ENCODE data around the gene ITGB5. TPM values are rescaled to one million over a fixed set of nuclear protein-coding genes. Genes with fewer than 3 reads are reported as not detected.

The ITGB5 gene
- total RNA-seq, 1 experiment from 2014 or later = 116 TPM

GRCh38 chr3:124763644-124764358 is 123.4 kb downstream of the ITGB5 start:
- Histone ChIP-seq H3K36me3 (ENCODE audit: insufficient read depth, low read length, poor library complexity, severe bottlenecking) (peaks cover 34% of the 10 kb centered on the region), H3K27me3 (replicated peaks; ENCODE audit: insufficient read depth, low read depth, low read length, poor library complexity) (no peaks in the 10 kb centered on the region), H3K9me3 (ENCODE audit: low read depth, low read length, poor library complexity, severe bottlenecking) (no peaks in the 10 kb centered on the region), H3K27ac (ENCODE audit: low read depth, low read length, poor library complexity, severe bottlenecking) (no peak overlapping the region), H3K4me1 (ENCODE audit: insufficient read depth, low read length, poor library complexity, severe bottlenecking) (peaks cover 12% of the 10 kb centered on the region), H3K4me3 (ENCODE audit: low read depth, low read length, poor library complexity, severe bottlenecking) (no peak overlapping the region)
- ChIA-PET CTCF (no interaction called here), POLR2A (ENCODE audit: low non-redundant PET) (interaction anchor here (0.7 kb wide), 1 partner anchor 123 kb away, joined by 3 read pairs; no protein-coding TSS in a partner anchor)
- no peak for TF ChIP-seq EZH2 (IDR thresholded peaks at IDR 0.05; ENCODE audit: borderline replicate concordance, low read depth, low read length, poor library complexity, severe bottlenecking)
- intact Hi-C loops (cut with micrococcal nuclease; ENCODE audit: unreplicated experiment) = loop anchor here (5.0 to 10.0 kb wide), 2 partner anchors 124 to 199 kb away; partner anchors contain the start of gene ITGB5
- no peak for DNase-seq (ENCODE audit: low spot score)
- no TSS peak for BruUV-seq (replicated peaks)

- Histone ChIP-seq H3K4me1 (ENCODE audit: insufficient read depth, low read length, poor library complexity, severe bottlenecking) (peaks cover 12% of the 10 kb centered on the region), H3K36me3 (ENCODE audit: insufficient read depth, low read length, poor library complexity, severe bottlenecking) (peaks cover 28% of the 10 kb centered on the region), H3K9me3 (ENCODE audit: low read depth, low read length, poor library complexity, severe bottlenecking) (no peaks in the 10 kb centered on the region), H3K4me3 (ENCODE audit: low read depth, low read length, poor library complexity, severe bottlenecking) (no peak overlapping the region), H3K27ac (ENCODE audit: low read depth, low read length, poor library complexity, severe bottlenecking) (no peak overlapping the region), H3K27me3 (replicated peaks; ENCODE audit: insufficient read depth, low read depth, low read length, poor library complexity) (no peaks in the 10 kb centered on the region)
- intact Hi-C loops (cut with micrococcal nuclease; ENCODE audit: unreplicated experiment) = loop anchor here (5.0 to 10.0 kb wide), 2 partner anchors 124 to 198 kb away; partner anchors contain the start of gene ITGB5
- TF ChIP-seq EZH2 (IDR thresholded peaks at IDR 0.05; ENCODE audit: borderline replicate concordance, low read depth, low read length, poor library complexity, severe bottlenecking) (no peak), CTCF (conservative IDR thresholded peaks at IDR 0.05; ENCODE audit: low read depth, low read length) (no peak)
- BruUV-seq (replicated peaks) = TSS peak; percentile 42
- POLR2A ChIA-PET (ENCODE audit: low non-redundant PET) = no interaction called here
- DNase-seq (ENCODE audit: low spot score) = no peak
- CTCF ChIA-PET = no interaction called here
Observed at GRCh38 chr3:124763206-124763605, 124.0 kb downstream of the ITGB5 start.

- ChIA-PET CTCF (no interaction called here), POLR2A (ENCODE audit: low non-redundant PET) (no interaction called here)
Observed at GRCh38 chr3:124762661-124763011, 124.5 kb downstream of the ITGB5 start.

GRCh38 chr3:124761935-124762660 is 125.1 kb downstream of the ITGB5 start:
- ChIA-PET CTCF (interaction anchor here (2.3 kb wide), 1 partner anchor 140 kb away, joined by 39 read pairs; no protein-coding TSS in a partner anchor), POLR2A (ENCODE audit: low non-redundant PET) (no interaction called here)
- TF ChIP-seq CTCF (conservative IDR thresholded peaks at IDR 0.05; ENCODE audit: low read depth, low read length) (no peak), EZH2 (IDR thresholded peaks at IDR 0.05; ENCODE audit: borderline replicate concordance, low read depth, low read length, poor library complexity, severe bottlenecking) (no peak)
- peaks cover 25% of the 10 kb centered on the region for H3K36me3 ChIP-seq (ENCODE audit: insufficient read depth, low read length, poor library complexity, severe bottlenecking)
- no TSS peak for BruUV-seq (replicated peaks)
- no peak overlapping the region for H3K4me3 ChIP-seq (ENCODE audit: low read depth, low read length, poor library complexity, severe bottlenecking)
- no peak for DNase-seq (ENCODE audit: low spot score)
- intact Hi-C loops (cut with micrococcal nuclease; ENCODE audit: unreplicated experiment) = loop anchor here (1.0 to 10.0 kb wide), 5 partner anchors 125 to 677 kb away; partner anchors contain the start of gene ITGB5
- peaks cover 12% of the 10 kb centered on the region for H3K4me1 ChIP-seq (ENCODE audit: insufficient read depth, low read length, poor library complexity, severe bottlenecking)
- no peaks in the 10 kb centered on the region for H3K9me3 ChIP-seq (ENCODE audit: low read depth, low read length, poor library complexity, severe bottlenecking)
- H3K27me3 ChIP-seq (replicated peaks; ENCODE audit: insufficient read depth, low read depth, low read length, poor library complexity) = no peaks in the 10 kb centered on the region
- H3K27ac ChIP-seq (ENCODE audit: low read depth, low read length, poor library complexity, severe bottlenecking) = peak overlapping the region; percentile 35

More at GRCh38 chr3:124762661-124763011, 124.5 kb downstream of the ITGB5 start:
- intact Hi-C loops (cut with micrococcal nuclease; ENCODE audit: unreplicated experiment) = loop anchor here (5.0 to 10.0 kb wide), 2 partner anchors 125 to 198 kb away; partner anchors contain the start of gene ITGB5
- Histone ChIP-seq H3K4me1 (ENCODE audit: insufficient read depth, low read length, poor library complexity, severe bottlenecking) (peaks cover 12% of the 10 kb centered on the region), H3K36me3 (ENCODE audit: insufficient read depth, low read length, poor library complexity, severe bottlenecking) (peaks cover 28% of the 10 kb centered on the region), H3K4me3 (ENCODE audit: low read depth, low read length, poor library complexity, severe bottlenecking) (no peak overlapping the region), H3K9me3 (ENCODE audit: low read depth, low read length, poor library complexity, severe bottlenecking) (no peaks in the 10 kb centered on the region), H3K27me3 (replicated peaks; ENCODE audit: insufficient read depth, low read depth, low read length, poor library complexity) (no peaks in the 10 kb centered on the region), H3K27ac (ENCODE audit: low read depth, low read length, poor library complexity, severe bottlenecking) (peak overlapping the region; percentile 35)
- no peak for DNase-seq (ENCODE audit: low spot score)
- no peak for TF ChIP-seq EZH2 (IDR thresholded peaks at IDR 0.05; ENCODE audit: borderline replicate concordance, low read depth, low read length, poor library complexity, severe bottlenecking)
- no TSS peak for BruUV-seq (replicated peaks)
